Hematopoietic multipotent progenitor cell treated with erythropoietin and hydrocortisone succinate and interleukin-3 and kit ligand, for 4 days (in vitro differentiated cells): Measurements from ENCODE around the gene OSBPL3.

Experiments used
- DNase-seq: peaks from one replicate; pipeline ENCODE4 v3.0.0-alpha.2; 2015

Gene OSBPL3

GRCh38 chr7:24857623-24858022 is 122.4 kb downstream of the OSBPL3 start:
- no peak for DNase-seq

GRCh38 chr7:24854866-24855265 is 125.1 kb downstream of the OSBPL3 start:
- no peak for DNase-seq

GRCh38 chr7:24851786-24852185 is 128.2 kb downstream of the OSBPL3 start:
- DNase-seq, result no peak

GRCh38 chr7:24848878-24849277 is 131.1 kb downstream of the OSBPL3 start:
- DNase-seq, result no peak

GRCh38 chr7:24847754-24848153 is 132.2 kb downstream of the OSBPL3 start:
- no peak for DNase-seq

GRCh38 chr7:24843821-24844434 is 136.1 kb downstream of the OSBPL3 start:
- no peak for DNase-seq

- no peak for DNase-seq
Measured at GRCh38 chr7:24842449-24843241, 137.3 kb downstream of the OSBPL3 start.

- DNase-seq, result no peak
Measured at GRCh38 chr7:24842029-24842428, 137.9 kb downstream of the OSBPL3 start.

- no peak for DNase-seq
Measured at GRCh38 chr7:24840563-24840962, 139.4 kb downstream of the OSBPL3 start.

GRCh38 chr7:24836084-24836483 is 143.9 kb downstream of the OSBPL3 start:
- peak; percentile 73 for DNase-seq

GRCh38 chr7:24835643-24836042 is 144.3 kb downstream of the OSBPL3 start:
- no peak for DNase-seq

- peak; percentile 65 for DNase-seq
Measured at GRCh38 chr7:24834128-24834798, 145.7 kb downstream of the OSBPL3 start.

GRCh38 chr7:24833549-24833948 is 146.4 kb downstream of the OSBPL3 start:
- DNase-seq, result no peak

- DNase-seq, result peak; percentile 44
Measured at GRCh38 chr7:24831240-24831639, 148.7 kb downstream of the OSBPL3 start.

GRCh38 chr7:24830440-24831050 is 149.4 kb downstream of the OSBPL3 start:
- DNase-seq, result no peak

- DNase-seq, result peak; percentile 29
Measured at GRCh38 chr7:24829787-24830186, 150.2 kb downstream of the OSBPL3 start.

- DNase-seq, result peak; percentile 38
Measured at GRCh38 chr7:24828891-24829661, 150.9 kb downstream of the OSBPL3 start.

- DNase-seq, result no peak
Measured at GRCh38 chr7:24827589-24827988, 152.4 kb downstream of the OSBPL3 start.

- no peak for DNase-seq
Measured at GRCh38 chr7:24827027-24827426, 153.0 kb downstream of the OSBPL3 start.

GRCh38 chr7:24826662-24827020 is 153.3 kb downstream of the OSBPL3 start:
- no peak for DNase-seq

- DNase-seq, result peak; percentile 32
Measured at GRCh38 chr7:24825931-24826661, 153.9 kb downstream of the OSBPL3 start.

- peak; percentile 28 for DNase-seq
Measured at GRCh38 chr7:24825381-24825794, 154.6 kb downstream of the OSBPL3 start.
